Urinary bladder (tissue), 4 donors: ENCODE data around the gene IKBKG. TPM values are rescaled to one million over a fixed set of nuclear protein-coding genes. Genes with fewer than 3 reads are reported as not detected.
A peak's percentile ranks its signal among the peaks of the same experiment; 100 is the strongest.
"Not testable (repeated sequence)": the region's sequence is repeated elsewhere in the genome, so short reads cannot be mapped to it uniquely, and the experiment has no call there.

Source experiments
- DNase-seq: peaks from one replicate; pipeline ENCODE4 v3.0.0-alpha.2; 2015; ENCODE audit errors: extremely low spot score
- H3K27ac ChIP-seq: one replicate; pipeline ENCODE4 v1.5.1; 2013; ENCODE audit warnings: low read depth, mild to moderate bottlenecking, moderate library complexity
- H3K36me3 ChIP-seq: one replicate; pipeline ENCODE4 v1.6.1; 2013; ENCODE audit warnings: mild to moderate bottlenecking, moderate library complexity; ENCODE audit not compliant: insufficient read depth
- H3K4me1 ChIP-seq: one replicate; pipeline ENCODE4 v1.6.1; 2013; ENCODE audit warnings: mild to moderate bottlenecking, moderate library complexity; ENCODE audit not compliant: insufficient read depth
- H3K4me3 ChIP-seq: one replicate; pipeline ENCODE4 v1.5.1; 2013; ENCODE audit warnings: low read depth, low read length
- WGBS: extraction: QIAGEN DNeasy Blood & Tissue Kit; methylation state at CpG from one replicate; pipeline ENCODE4 v1.1.7; 2013; 5-methylcytosine and 5-hydroxymethylcytosine counted together
- polyA plus RNA-seq: library from polyadenylated mRNA; stranded (reverse); fragments of 200-250 nt; gene quantifications from one replicate; pipeline ENCODE4 v1.2.3, GENCODE V29; 2013
- total RNA-seq: library from RNA; depleted of rRNA; stranded (reverse); fragments of >200 nt; gene quantifications from one replicate; pipeline ENCODE4 v1.2.3, GENCODE V29; 2014
- donor health status: healthy with polysubstance abuse.
- donor health status: healthy.

IKBKG gene
- total and polyA plus RNA-seq, 2 donors = 5.3 to 38.5 TPM

DNA sequence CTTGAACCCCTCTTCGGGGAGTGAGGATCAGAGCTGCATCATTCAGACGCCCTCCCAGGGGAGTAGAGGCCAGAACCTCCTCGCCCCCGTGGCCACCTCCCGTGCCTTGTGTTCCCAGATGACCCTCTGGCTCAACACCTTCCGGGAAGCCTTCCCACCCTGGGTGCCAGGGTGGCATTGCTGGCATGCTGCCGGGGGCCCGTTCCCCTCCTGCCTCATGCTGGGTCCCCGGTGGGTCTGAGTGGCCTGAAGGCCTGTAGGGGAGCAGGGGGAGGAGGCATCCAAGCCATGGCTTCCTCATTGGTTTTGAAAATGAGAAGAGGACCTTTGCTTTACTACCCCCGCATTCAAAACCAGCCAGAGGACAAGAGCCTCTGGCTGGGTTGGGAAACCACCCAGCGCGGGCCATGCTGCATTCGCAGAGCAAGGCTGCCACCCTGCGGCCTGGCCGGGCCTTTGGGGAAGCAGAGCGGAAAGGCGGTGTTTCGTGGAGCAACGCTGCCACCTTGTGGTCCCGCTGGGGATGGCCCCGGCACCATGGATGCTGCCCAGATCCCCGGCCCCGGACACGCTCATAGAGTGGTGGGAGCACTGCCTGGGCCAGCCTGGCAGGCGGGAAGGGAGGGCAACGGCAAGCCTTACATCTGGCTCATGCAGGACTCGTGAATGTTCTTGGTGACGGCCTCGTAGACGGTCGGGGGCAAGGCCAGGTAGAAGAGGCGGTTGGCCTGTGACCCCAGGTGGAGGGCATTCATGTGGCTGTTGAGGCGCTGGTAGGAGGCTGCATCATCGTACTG lies 12.7 kb upstream of the IKBKG start:
- Histone ChIP-seq H3K27ac (no peak overlapping the region), H3K4me3 (no peak overlapping the region), H3K4me1 (no peaks in the 10 kb centered on the region), H3K36me3 (no peaks in the 10 kb centered on the region)
- DNase-seq = no peak
- 21% methylated on average over 34 of the region's 34 CpGs for WGBS

DNA sequence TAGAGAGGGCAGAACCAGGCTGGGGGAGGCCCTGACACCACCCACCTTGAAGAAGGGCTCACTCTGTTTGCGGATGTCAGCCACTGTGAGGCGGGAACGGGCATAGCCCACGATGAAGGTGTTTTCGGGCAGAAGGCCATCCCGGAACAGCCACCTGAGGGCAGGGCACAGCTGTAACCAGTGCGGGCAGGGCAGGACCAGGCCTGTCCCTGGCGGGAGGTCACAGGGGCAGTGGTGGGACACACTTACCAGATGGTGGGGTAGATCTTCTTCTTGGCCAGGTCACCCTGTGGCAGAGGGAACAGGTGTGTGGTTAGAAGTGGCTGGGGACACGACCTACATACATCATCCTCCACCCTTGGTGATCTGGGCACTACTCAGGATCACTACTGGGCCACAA lies 11.5 kb upstream of the IKBKG start:
- no peak for DNase-seq
- no peaks in the 10 kb centered on the region for H3K4me1 ChIP-seq
- H3K27ac ChIP-seq = no peak overlapping the region
- WGBS = 85% methylated on average over 9 of the region's 9 CpGs
- H3K4me3 ChIP-seq = no peak overlapping the region
- H3K36me3 ChIP-seq = no peaks in the 10 kb centered on the region

DNA sequence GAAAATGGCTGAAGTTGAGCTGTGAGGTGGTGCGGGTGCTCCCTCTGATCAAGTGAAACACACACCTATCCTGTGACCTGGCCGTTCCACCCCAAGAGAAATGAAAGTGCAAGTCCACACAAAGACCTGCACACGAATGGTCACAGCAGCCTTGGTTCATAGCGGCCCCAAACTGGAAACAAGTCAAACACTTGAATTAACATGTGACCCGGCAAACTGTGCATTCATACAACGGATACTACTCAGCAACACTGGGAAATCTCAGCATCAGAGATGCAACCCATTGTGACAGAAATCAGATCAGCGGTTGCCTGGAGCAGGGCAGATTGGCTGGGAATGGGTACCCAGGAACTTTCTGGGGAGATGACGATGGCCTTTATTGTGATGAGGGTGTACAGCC lies 8.3 kb upstream of the IKBKG start:
- Histone ChIP-seq H3K4me3 (no peak overlapping the region), H3K4me1 (no peaks in the 10 kb centered on the region), H3K36me3 (no peaks in the 10 kb centered on the region), H3K27ac (no peak overlapping the region)
- WGBS = 92% methylated on average over 8 of the region's 8 CpGs
- no peak for DNase-seq

DNA sequence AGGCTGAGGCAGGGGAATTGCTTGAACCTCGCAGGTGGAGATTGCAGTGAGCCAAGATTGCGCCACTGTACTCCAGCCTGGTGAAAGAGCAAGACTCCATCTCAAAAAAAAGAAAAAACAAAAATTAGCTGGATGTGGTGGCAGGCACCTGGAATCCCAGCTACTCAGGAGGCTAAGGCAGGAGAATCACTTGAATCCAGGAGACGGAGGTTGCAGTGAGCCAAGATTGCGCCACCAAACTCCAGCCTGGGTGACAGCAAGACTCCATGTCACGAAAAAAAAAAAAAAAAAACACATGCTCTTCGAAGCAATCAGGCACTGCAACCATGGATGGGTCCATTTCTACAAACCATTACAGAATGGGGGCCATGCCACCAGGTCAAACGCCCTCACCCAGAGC lies 7.1 kb upstream of the IKBKG start:
- H3K4me3 ChIP-seq, H3K36me3 ChIP-seq, H3K4me1 ChIP-seq, DNase-seq: not testable (repeated sequence)
- 84% methylated on average over 7 of the region's 7 CpGs for WGBS
- peak overlapping the region; percentile 39 for H3K27ac ChIP-seq

DNA sequence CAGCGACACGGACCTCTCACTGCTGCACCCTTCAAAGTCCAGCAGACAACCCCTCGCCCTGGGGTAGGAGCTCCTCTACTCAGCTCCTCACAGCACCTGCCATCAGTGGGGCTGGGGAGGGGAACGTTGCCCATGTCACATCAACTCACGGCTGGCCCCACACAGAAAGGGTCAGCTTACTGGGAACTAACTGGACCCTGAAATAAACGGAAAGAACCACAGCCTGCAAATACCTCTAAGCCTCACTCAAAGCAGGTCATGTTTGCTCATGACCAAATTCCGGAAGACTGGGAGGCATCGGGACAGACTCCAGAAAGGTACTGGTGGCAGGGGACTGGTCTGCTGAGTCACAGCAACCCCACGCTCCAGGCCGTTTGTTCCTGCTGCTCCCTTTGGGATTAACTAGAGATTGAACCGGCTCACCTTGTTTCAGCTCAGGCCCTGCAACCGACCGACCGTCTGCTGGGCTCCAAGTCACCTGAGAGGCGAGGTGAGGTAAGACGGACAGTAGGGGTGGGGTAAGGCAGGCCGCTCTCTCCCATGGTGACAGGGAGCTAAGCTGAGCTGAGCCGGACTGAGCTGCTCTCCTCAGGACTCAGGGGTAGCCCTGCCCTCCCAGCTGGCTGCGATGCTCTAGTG lies 6.4 kb upstream of the IKBKG start:
- no peaks in the 10 kb centered on the region for H3K4me1 ChIP-seq
- DNase-seq = no peak

DNA sequence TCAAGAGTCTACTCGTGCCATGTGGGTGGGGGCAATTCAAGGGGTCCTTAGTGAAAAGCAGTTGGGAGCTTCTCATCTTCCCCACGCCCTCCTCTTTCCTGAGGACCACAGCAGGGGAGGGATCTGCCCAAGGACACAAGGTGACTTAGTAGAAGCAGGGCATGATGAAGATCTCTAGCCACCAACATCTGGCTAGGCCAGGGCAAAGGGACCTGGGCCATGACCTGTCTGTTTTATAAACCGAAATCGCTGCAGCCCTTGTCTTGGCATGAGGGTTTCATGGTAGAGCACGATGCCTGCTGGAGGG lies 5.9 kb upstream of the IKBKG start:
- Histone ChIP-seq H3K27ac (peak overlapping the region; percentile 76), H3K36me3 (no peaks in the 10 kb centered on the region), H3K4me3 (no peak overlapping the region), H3K4me1 (no peaks in the 10 kb centered on the region)
- WGBS = 53% methylated on average over 5 of the region's 5 CpGs
- no peak for DNase-seq

More for the DNA sequence above, 6.4 kb upstream of the IKBKG start:
- Histone ChIP-seq H3K27ac (peak overlapping the region; percentile 76), H3K36me3 (no peaks in the 10 kb centered on the region), H3K4me3 (no peak overlapping the region)
- WGBS = 83% methylated on average over 19 of the region's 19 CpGs

DNA sequence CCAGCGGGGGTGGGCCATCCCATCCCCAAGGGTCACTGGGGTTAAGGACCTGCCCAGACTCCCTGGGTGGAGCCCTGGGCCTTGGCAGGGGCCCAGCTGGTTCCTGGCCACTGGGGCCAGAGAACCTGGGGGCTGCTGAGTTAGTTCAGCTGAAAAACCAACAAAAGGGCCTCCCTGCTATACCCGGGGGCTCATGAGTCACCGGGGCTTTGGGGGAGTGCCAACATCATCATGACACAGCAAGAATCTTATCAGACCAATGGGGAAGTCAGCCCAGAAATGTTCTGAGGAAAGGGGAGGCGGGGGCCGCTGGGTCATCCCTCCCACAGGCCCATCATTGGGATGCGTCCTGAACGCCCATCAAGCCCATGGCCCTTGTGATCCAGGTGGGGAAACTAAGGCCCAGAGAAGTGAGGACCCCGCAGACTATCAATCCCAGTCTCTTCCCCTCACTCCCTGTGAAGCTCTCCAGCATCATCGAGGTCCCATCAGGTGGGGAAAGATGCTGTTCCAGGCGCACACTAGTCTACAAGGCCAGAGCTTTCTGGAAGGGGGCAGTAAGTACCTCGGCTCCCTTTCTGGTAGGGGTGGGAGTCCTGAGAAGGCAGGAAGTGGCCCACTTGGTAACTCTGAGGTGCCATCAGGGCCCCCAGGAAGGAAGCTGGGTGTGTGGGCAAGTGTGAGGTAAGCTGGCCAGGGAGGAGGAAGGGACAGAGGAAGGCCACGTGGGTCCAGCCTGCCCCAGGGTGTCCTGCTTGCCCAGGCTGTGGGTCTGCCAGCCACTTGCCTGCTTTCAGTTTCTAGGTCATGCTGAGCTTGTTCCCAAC lies 5.3 kb upstream of the IKBKG start:
- H3K4me1 ChIP-seq = no peaks in the 10 kb centered on the region

DNA sequence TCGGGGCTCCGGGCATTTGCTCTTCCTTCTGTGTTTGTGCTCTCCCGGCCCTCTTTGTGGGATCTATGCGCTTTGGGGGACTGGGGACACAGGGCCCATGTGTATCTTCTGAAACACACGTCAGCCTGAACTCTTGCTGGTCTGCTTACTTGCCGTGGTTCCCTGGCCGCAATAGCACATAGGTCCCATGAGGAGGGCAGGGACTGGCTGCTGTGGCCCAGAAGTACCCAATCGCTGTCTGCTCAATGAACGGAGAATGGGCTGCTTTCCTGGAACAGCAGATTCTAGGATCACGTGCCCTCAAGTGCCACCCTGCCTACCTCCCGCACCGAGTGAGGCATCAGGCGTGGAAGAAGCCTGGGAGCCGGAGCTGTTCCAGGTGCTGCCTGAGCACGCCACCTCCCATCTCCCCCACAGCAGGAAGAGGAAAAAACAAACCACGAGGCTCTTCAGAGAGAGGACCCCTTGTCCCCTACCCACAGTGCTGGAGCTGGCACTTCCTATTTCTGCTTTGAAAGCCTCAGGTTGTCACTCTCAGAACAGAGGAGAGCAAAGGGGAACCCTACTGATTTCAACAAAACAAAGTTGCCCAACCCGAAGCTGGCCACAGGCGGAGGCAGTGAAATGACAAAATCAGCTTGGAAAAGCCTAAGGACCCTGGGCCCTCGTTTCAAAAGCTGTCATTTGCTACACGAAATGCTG lies 4.5 kb upstream of the IKBKG start:
- H3K36me3 ChIP-seq = no peaks in the 10 kb centered on the region
- no peak for DNase-seq
- no peaks in the 10 kb centered on the region for H3K4me1 ChIP-seq
- no peak overlapping the region for H3K4me3 ChIP-seq
- WGBS = 71% methylated on average over 20 of the region's 20 CpGs
- H3K27ac ChIP-seq = peak overlapping the region; percentile 79

More for the DNA sequence above, 5.3 kb upstream of the IKBKG start:
- Histone ChIP-seq H3K36me3 (no peaks in the 10 kb centered on the region), H3K4me3 (no peak overlapping the region), H3K27ac (peak overlapping the region; percentile 79)
- DNase-seq = no peak
- WGBS = 42% methylated on average over 12 of the region's 12 CpGs

DNA sequence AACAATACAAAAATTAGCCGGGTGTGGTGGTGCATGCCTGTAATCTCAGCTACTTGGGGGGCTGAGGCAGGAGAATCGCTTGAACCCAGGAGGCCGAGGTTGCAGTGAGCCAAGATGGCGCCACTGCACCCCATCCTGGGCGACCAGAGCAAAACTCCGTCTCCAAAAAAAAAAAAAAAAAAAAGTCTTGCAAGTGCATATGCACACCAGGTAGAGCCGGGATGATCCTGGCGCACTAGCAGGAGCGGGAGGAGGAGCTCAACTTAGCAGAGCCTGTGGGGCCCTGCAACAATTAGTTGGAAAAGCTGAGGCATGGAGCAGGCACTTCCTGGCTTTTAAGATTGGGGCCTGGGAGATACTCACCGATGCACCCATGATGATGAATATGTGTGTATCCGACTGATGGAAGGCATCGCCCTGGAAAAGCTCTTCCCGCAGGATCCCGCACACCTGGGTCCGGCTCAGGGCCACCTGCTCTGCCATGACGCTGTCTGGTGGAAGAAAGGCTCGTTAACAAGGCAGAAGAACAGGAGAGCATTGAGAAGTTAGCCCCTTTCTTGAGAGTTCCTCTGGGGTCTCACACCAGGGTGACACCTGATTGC lies 1.6 kb upstream of the IKBKG start:
- Histone ChIP-seq H3K4me1 (no peaks in the 10 kb centered on the region), H3K4me3 (no peak overlapping the region), H3K27ac (no peak overlapping the region), H3K36me3 (no peaks in the 10 kb centered on the region)
- no peak for DNase-seq
- WGBS = 92% methylated on average over 17 of the region's 17 CpGs

DNA sequence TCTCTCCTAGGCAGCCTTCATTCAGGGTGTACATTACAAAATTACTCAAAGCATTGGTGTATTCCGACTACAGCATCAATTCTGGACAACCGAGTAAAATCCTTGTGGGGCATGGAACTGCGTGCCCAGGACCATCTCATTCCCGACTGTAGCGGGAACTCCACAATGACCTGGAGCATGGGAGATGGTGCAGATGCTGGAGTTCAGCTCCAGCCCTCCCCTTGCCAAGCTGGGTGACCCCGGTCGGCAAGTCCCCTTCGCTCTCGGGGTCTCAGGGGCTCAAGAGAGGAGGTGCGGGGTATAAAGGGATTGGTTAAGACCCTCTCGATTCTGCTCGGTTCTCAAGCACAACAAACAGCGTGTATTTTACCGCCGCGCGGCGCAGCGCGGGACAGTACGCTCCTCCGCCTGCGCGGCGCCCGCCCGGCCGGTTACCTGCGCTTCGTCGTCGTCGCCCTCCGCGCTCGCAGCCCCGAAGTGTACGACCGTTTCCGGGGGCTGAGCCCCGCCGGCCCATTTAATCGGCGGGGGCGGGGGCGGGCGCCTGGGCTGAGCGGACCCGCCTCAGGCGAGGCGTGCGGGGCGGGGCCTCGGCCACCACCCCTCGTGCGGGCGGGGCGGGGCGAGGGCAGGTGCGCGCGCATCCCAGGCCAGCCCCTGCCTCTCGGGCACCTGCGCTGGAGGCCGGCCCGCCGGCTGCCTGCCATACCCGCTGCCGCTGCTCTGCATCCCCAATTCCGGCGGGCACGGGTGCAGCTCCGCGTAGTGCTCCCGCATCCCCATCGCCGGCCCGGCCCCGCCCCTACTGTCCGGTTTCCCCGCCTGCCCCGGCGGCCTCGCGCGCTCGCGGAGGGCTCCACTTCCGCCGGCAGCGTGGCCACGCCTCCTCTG lies 821 bp upstream of the IKBKG start, which contains the start of gene G6PD:
G6PD (minus strand) TSS at position 493 of the 891 bp plus-strand sequence. CDS start 691 bp downstream, outside the sequence.
- DNase-seq = no peak
- H3K4me1 ChIP-seq = no peaks in the 10 kb centered on the region
- H3K4me3 ChIP-seq = peak within 1 kb of the TSS; percentile 51
- H3K36me3 ChIP-seq = no peaks in the 10 kb centered on the region
- H3K27ac ChIP-seq = peak within 1 kb of the TSS; percentile 73
- WGBS = under 1% methylated on average over 88 of the region's 92 CpGs

DNA sequence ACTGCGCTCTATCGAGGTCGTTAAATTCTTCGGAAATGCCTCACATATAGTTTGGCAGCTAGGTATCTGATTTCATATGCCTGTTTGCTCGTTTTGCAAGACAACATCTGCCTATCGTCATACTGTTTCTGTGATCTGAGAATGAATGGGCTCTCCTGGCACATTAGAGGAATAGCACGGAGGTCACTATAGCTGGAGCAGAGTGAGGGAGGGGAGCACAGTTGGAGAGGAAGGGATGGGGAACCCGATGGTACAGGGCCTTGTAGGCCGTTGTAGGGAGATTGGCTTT lies 552 bp downstream of the IKBKG start:
- peak overlapping the region; percentile 51 for H3K4me3 ChIP-seq
- H3K27ac ChIP-seq = peak overlapping the region; percentile 41
- 1% methylated on average over 9 of the region's 9 CpGs for WGBS

DNA sequence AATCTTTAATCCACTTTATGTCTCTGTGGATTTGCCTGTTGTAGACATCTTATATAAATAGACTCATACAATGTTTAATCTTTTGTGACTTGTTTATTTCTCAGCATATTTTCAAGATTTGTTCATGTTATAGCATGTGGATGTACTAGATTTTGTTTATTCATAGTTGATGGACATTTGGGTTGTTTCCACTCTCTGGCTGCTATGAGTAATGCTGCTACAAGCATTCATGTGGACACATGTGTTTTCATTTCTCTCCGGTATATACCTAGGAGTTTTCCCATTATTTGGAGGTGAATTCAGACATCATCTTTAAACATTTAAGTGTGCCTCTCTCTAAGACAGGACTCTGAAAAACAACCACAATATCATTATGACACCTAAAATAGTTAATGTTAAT lies 2.3 kb downstream of the IKBKG start:
- H3K4me1 ChIP-seq = no peaks in the 10 kb centered on the region
- H3K27ac ChIP-seq = no peak overlapping the region
- DNase-seq = no peak
- 42% methylated on average over 1 of the region's 1 CpG for WGBS
- H3K4me3 ChIP-seq = no peak overlapping the region
- peaks cover 5% of the 10 kb centered on the region for H3K36me3 ChIP-seq

More for the DNA sequence above, 552 bp downstream of the IKBKG start:
- no peak for DNase-seq
- Histone ChIP-seq H3K4me1 (no peaks in the 10 kb centered on the region), H3K36me3 (no peaks in the 10 kb centered on the region)
